ENCODE data around the gene SOX11.

The SOX11 gene

GRCh38 chr2:5736050-5736449, 43.9 kb downstream of the SOX11 start:
- no peak overlapping the region for H3K27ac ChIP-seq (ENCODE audit: low read depth, low read length, poor library complexity, severe bottlenecking)
- H3K79me2 ChIP-seq (ENCODE audit: insufficient read depth, low read length): no peaks in the 10 kb centered on the region
- no peaks in the 10 kb centered on the region for H4K20me1 ChIP-seq (ENCODE audit: insufficient read depth, low read length)
- H3K9me2 ChIP-seq (ENCODE audit: low read depth, low read length): no peaks in the 10 kb centered on the region
- no peaks in the 10 kb centered on the region for H3K36me3 ChIP-seq (ENCODE audit: insufficient read depth, low read length)
- no peak overlapping the region for H3K4me3 ChIP-seq (ENCODE audit: low read depth, low read length, poor library complexity, severe bottlenecking)
- H2AFZ ChIP-seq (ENCODE audit: low read length): no peak overlapping the region
- H3K9me3 ChIP-seq (ENCODE audit: low read length): no peaks in the 10 kb centered on the region
- no peaks in the 10 kb centered on the region for H3F3A ChIP-seq (ENCODE audit: insufficient read depth, low read length)
- H3K4me1 ChIP-seq (ENCODE audit: insufficient read depth, low read length, severe bottlenecking): no peaks in the 10 kb centered on the region
- H3K9ac ChIP-seq (ENCODE audit: low read length): no peak overlapping the region
- H3K4me2 ChIP-seq (ENCODE audit: low read length): no peak overlapping the region
- H3K27me3 ChIP-seq (ENCODE audit: insufficient read depth, low read length): 0 out of 2 replicates have a peak, but pooled peaks cover 6% of the 10 kb centered on the region
- TF ChIP-seq CTCF (IDR thresholded peaks at IDR 0.05; ENCODE audit: low read length) (no peak), EZH2 (IDR thresholded peaks at IDR 0.05; ENCODE audit: borderline replicate concordance, low read length) (no peak)

DNA sequence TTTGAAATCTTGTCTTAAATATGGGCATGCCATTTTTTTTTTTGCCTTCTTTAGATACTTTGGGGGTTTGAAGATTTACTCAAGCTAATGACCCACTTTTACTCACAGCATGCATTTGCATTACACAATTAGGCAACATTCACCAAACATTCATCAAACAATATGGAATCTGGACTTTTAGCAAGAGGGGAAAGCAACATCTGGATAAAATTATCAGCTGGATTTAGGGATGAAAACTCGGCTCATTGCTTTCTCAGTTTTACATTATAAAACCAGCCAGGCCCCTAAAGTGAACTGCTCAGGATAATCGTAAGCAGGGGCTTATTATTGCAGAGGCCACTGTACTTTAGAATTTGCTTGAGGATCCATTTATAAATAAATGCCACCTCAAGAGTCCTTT, 44.7 kb downstream of the SOX11 start:
- H3K4me2 ChIP-seq (ENCODE audit: low read length): no peak overlapping the region
- H3K9me3 ChIP-seq (ENCODE audit: low read length): no peaks in the 10 kb centered on the region
- no peaks in the 10 kb centered on the region for H4K20me1 ChIP-seq (ENCODE audit: insufficient read depth, low read length)
- no peak overlapping the region for H2AFZ ChIP-seq (ENCODE audit: low read length)
- no peaks in the 10 kb centered on the region for H3K4me1 ChIP-seq (ENCODE audit: insufficient read depth, low read length, severe bottlenecking)
- no peak overlapping the region for H3K9ac ChIP-seq (ENCODE audit: low read length)
- no peaks in the 10 kb centered on the region for H3K36me3 ChIP-seq (ENCODE audit: insufficient read depth, low read length)
- H3K27me3 ChIP-seq (ENCODE audit: insufficient read depth, low read length): 0 out of 2 replicates have a peak, but pooled peaks cover 6% of the 10 kb centered on the region
- H3K27ac ChIP-seq (ENCODE audit: low read depth, low read length, poor library complexity, severe bottlenecking): no peak overlapping the region
- no peak for TF ChIP-seq CTCF (IDR thresholded peaks at IDR 0.05; ENCODE audit: low read length)
- TF ChIP-seq EZH2 (IDR thresholded peaks at IDR 0.05; ENCODE audit: borderline replicate concordance, low read length): no peak
- H3K4me3 ChIP-seq (ENCODE audit: low read depth, low read length, poor library complexity, severe bottlenecking): no peak overlapping the region
- no peaks in the 10 kb centered on the region for H3K79me2 ChIP-seq (ENCODE audit: insufficient read depth, low read length)
- no peaks in the 10 kb centered on the region for H3F3A ChIP-seq (ENCODE audit: insufficient read depth, low read length)
- no peaks in the 10 kb centered on the region for H3K9me2 ChIP-seq (ENCODE audit: low read depth, low read length)

DNA sequence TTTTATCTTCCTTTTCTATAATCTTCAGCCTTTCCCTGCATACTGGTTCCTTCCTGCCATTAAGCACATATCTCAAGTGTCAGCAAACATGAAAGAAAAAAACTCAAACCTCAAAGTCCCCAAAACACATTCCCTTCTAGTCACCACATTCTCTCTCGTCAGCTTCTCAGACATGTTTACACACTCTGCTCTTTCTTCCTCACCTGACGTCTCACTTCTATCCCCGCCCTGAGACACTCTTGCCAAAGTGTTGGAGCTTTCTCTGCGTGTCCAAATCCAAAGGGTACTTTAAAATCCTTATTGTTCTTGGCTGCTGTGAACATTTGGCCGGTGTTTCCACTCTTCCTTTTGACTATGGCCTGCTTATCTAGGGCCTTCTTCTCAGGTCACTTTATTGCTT, 47.9 kb downstream of the SOX11 start:
- Histone ChIP-seq H3K4me3 (ENCODE audit: low read depth, low read length, poor library complexity, severe bottlenecking) (no peak overlapping the region), H3K79me2 (ENCODE audit: insufficient read depth, low read length) (no peaks in the 10 kb centered on the region), H3K36me3 (ENCODE audit: insufficient read depth, low read length) (no peaks in the 10 kb centered on the region), H3K27ac (ENCODE audit: low read depth, low read length, poor library complexity, severe bottlenecking) (no peak overlapping the region), H3K4me2 (ENCODE audit: low read length) (no peak overlapping the region), H2AFZ (ENCODE audit: low read length) (no peak overlapping the region), H3K9me3 (ENCODE audit: low read length) (no peaks in the 10 kb centered on the region), H3K4me1 (ENCODE audit: insufficient read depth, low read length, severe bottlenecking) (no peaks in the 10 kb centered on the region), H3K9me2 (ENCODE audit: low read depth, low read length) (no peaks in the 10 kb centered on the region), H3F3A (ENCODE audit: insufficient read depth, low read length) (no peaks in the 10 kb centered on the region), H4K20me1 (ENCODE audit: insufficient read depth, low read length) (no peaks in the 10 kb centered on the region), H3K9ac (ENCODE audit: low read length) (no peak overlapping the region), H3K27me3 (ENCODE audit: insufficient read depth, low read length) (0 out of 2 replicates have a peak, but pooled peaks cover 6% of the 10 kb centered on the region)
- no peak for TF ChIP-seq CTCF (IDR thresholded peaks at IDR 0.05; ENCODE audit: low read length)
- TF ChIP-seq EZH2 (IDR thresholded peaks at IDR 0.05; ENCODE audit: borderline replicate concordance, low read length): no peak
